Cardiac fibroblast (primary cell): ENCODE data around the gene SIDT2.

Experiments
- DNase-seq, 2 donors: peaks; one replicate each; pipeline versions ENCODE4 v3.0.0 to v3.0.0-alpha.2; 2010; ENCODE audit warnings: low read depth in 2 of 2
- H3K4me3 ChIP-seq, 2 donors: replicated peaks in 1 of 2; 1 replicate in 1 of 2; 2 replicates in 1 of 2; pipeline ENCODE4 v1.5.1; 2011; ENCODE audit warnings: low read depth in 2 of 2, low read length in 2 of 2, mild to moderate bottlenecking in 2 of 2, moderate library complexity in 1 of 2
- TF ChIP-seq, protein P1 (sequence below): IDR thresholded peaks from one replicate; pipeline ENCODE4 v1.5.1; 2011; ENCODE audit warnings: low read depth, mild to moderate bottlenecking, low read length, inconsistent platforms

The SIDT2 gene

DNA sequence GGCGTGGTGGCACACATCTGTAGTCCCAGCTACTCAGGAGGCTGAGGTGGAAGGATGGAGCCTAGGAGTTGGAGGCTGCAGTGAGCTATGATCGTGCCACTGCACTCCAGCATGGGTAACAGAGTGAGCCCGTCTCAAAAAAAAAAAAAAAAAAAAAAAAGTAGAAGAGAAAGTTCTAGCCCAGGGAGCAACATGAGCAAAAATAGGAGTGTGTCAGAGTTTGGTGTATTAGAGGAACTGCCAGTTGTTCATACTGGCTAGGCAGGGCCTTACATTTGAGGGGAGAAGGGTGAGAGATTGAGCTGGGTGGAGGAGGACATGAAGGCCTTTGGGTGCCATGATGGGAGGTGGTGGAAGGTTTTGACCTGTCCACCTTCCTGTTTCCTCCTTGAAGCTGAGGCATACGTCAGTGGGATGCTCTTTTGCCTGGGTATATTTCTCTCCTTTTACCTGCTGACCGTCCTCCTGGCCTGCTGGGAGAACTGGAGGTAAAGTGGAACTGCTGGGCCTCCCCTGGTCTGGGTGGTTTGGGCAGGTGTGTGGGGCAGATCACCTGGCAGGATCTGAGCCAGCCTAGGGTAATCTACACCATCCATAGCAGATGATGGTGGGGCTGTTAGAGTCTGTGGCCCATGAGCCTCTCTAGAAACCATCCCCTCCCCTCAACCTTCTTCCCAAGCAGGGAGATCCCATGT lies 7.3 kb downstream of the SIDT2 start:
- H3K4me3 ChIP-seq, result no peak overlapping the region
- TF ChIP-seq, protein P1, sequence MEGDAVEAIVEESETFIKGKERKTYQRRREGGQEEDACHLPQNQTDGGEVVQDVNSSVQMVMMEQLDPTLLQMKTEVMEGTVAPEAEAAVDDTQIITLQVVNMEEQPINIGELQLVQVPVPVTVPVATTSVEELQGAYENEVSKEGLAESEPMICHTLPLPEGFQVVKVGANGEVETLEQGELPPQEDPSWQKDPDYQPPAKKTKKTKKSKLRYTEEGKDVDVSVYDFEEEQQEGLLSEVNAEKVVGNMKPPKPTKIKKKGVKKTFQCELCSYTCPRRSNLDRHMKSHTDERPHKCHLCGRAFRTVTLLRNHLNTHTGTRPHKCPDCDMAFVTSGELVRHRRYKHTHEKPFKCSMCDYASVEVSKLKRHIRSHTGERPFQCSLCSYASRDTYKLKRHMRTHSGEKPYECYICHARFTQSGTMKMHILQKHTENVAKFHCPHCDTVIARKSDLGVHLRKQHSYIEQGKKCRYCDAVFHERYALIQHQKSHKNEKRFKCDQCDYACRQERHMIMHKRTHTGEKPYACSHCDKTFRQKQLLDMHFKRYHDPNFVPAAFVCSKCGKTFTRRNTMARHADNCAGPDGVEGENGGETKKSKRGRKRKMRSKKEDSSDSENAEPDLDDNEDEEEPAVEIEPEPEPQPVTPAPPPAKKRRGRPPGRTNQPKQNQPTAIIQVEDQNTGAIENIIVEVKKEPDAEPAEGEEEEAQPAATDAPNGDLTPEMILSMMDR, result no peak
- no peak for DNase-seq

DNA sequence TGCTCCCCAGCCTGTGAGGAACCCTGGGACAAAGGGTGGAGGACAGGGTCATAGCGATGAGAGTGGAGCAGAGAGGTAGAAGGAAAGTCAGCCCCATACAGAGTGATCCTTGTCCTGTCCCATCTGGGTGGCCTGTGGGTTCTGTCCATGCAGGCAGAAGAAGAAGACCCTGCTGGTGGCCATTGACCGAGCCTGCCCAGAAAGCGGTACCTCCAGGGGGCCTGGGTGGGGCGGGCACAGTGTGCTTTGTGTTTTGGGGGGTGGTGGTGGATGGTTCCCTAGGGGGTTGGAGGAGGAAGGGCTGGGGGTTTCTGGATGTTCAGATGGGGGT lies 7.9 kb downstream of the SIDT2 start:
- no peak overlapping the region for H3K4me3 ChIP-seq
- TF ChIP-seq, protein P1, result no peak
- no peak for DNase-seq

DNA sequence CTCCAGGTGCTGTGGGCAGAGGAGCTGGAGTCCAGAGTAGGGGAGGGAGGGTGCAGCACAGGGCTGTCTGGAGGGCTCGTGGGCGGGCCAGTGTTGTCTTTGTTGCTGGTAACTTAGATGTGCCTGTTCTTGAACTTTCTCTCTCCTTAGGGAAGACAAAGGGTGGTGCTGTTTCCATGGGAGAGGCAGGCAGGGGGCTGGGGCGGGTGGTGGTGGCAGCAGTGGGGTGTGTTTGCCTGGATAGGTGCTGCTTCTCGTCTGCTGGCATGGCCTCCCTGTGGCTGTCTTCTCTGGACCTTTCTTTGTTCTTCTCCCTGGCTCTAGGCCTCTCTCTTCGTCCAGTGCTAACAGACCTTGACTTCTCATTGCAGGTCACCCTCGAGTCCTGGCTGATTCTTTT lies 8.5 kb downstream of the SIDT2 start:
- TF ChIP-seq, protein P1, result no peak
- H3K4me3 ChIP-seq, result no peak overlapping the region
- no peak for DNase-seq

DNA sequence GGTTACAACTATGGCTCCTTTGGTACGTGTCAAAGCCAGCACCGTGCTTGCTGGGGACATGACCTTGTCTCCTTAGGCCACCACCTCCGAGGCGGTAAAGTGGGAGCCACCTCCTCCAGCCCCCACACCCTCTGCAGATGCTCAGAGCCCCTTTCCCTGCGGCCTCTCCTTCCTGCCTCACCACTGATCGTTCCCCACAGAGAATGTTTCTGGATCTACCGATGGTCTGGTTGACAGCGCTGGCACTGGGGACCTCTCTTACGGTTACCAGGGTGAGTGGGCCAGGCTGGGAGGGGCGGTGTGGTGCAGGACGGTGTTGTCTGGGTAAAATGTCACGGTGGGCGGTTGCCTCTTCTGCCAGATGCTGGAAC lies 8.9 kb downstream of the SIDT2 start:
- no peak for DNase-seq
- TF ChIP-seq, protein P1, result no peak
- H3K4me3 ChIP-seq, result no peak overlapping the region

DNA sequence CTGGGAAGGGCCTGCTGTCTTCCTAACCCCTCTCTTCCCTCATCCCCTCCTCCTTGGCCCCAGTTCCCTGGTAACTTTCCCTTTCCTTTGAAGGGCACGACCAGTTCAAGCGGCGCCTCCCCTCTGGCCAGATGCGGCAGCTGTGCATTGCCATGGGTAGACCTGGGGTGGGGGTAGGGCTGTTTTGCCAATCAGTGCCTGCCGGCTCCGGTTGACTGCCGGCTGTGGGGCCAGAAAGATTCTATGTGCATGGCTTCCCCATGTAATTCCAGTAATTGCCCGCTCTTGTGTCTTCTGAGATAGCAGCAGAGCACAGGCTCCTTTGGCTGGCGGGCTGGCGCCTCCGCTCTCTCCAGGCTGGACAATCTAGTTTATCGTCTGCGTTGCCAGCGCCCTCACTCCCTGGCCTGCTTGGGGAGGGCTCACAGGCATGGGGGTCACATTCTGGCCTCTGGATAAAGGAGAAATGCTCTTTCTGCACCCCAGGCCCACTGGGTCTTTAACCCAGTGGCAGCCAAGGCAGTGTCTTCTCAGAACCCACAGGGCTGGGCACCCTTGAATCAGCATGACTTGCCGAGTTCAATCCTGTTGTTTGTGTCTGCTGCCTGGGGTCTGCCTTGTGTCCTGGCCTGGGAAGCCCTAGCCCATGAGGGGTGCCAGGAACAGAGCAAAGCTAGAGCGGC lies 9.4 kb downstream of the SIDT2 start:
- TF ChIP-seq, protein P1, result no peak
- no peak overlapping the region for H3K4me3 ChIP-seq
- no peak for DNase-seq

DNA sequence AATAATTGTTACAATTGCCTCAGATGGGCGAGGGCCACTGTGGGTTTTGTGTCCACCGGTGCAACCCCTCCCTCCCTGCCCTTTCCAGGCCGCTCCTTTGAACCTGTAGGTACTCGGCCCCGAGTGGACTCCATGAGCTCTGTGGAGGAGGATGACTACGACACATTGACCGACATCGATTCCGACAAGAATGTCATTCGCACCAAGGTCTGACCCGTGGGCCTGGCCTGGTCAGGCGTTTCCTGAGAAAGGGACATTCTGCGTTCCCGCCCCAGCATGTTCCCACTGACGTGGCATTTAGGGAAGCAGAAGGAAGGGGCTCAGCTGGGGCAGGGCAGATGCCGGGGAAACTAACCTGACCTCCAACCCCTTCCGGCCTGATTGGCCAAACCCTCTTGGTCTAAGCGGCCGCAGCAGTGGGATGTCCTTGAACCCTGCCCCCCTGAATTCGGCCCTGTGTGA lies 10.1 kb downstream of the SIDT2 start:
- H3K4me3 ChIP-seq, result no peak overlapping the region
- no peak for DNase-seq
- TF ChIP-seq, protein P1, result no peak
